Caco-2 (cell line): ENCODE measurements around the gene MIOS. TPM values are rescaled to one million over a fixed set of nuclear protein-coding genes. Genes with fewer than 3 reads are reported as not detected.

Experiments used
- BruUV-seq: library from RNA; stranded (reverse); fragments of 400-500 nt; replicated peaks from 2 replicates; lab custom pipeline; 2021; lab: Mats Ljungman, UMichigan
- CTCF ChIA-PET: fragments of 300-600 bp; sonication (Branson Sonifier 250); formaldehyde crosslinking; loops from one replicate; lab custom pipeline; 2022; ENCODE audit warnings: antibody characterized with exemption; lab: Charles Lee
- POLR2A ChIA-PET: fragments of 300-600 bp; sonication (Branson Sonifier 250); formaldehyde crosslinking; loops from one replicate; lab custom pipeline; 2022; ENCODE audit warnings: antibody characterized with exemption; lab: Charles Lee
- DNase-seq, 2 experiments: peaks; one replicate each; pipeline versions ENCODE4 v3.0.0 to v3.0.0-alpha.2; 2020 to 2022
- H3K27me3 ChIP-seq: replicated peaks from 2 replicates; pipeline ENCODE4 v1.6.0; 2011; ENCODE audit warnings: low read length; ENCODE audit not compliant: control insufficient read depth, insufficient read depth
- H3K36me3 ChIP-seq: 2 replicates; pipeline ENCODE4 v1.5.1; 2011; ENCODE audit warnings: low read length; ENCODE audit not compliant: control insufficient read depth, insufficient read depth
- H3K4me1 ChIP-seq: fragments of 250-450 bp; sonication (Bioruptor Pico); 2 replicates; pipeline ENCODE4 v1.5.1; 2020; ENCODE audit warnings: mild to moderate bottlenecking
- H3K4me3 ChIP-seq: 2 replicates; pipeline ENCODE4 v1.5.1; 2011; ENCODE audit warnings: low read depth, mild to moderate bottlenecking, control low read depth, low read length
- H3K9me3 ChIP-seq: fragments of 250-450 bp; sonication (Bioruptor Pico); 2 replicates; pipeline ENCODE4 v1.5.1; 2020; ENCODE audit warnings: mild to moderate bottlenecking, moderate library complexity
- H3K27ac Mint-ChIP-seq: one replicate; pipeline ENCODE4 v1.8.0; 2022; ENCODE audit warnings: mixed read lengths; ENCODE audit not compliant: unreplicated experiment
- H3K27me3 Mint-ChIP-seq: one replicate; pipeline ENCODE4 v1.8.0; 2022; ENCODE audit warnings: mixed read lengths; ENCODE audit not compliant: insufficient read depth, unreplicated experiment
- H3K36me3 Mint-ChIP-seq: one replicate; pipeline ENCODE4 v1.8.0; 2022; ENCODE audit warnings: mild to moderate bottlenecking, mixed read lengths; ENCODE audit not compliant: insufficient read depth, unreplicated experiment
- H3K4me1 Mint-ChIP-seq: one replicate; pipeline ENCODE4 v1.8.0; 2022; ENCODE audit warnings: low read depth, mixed read lengths; ENCODE audit not compliant: unreplicated experiment
- H3K4me3 Mint-ChIP-seq: one replicate; pipeline ENCODE4 v1.8.0; 2022; ENCODE audit warnings: mild to moderate bottlenecking, moderate library complexity, mixed read lengths; ENCODE audit not compliant: unreplicated experiment
- H3K9me3 Mint-ChIP-seq: one replicate; pipeline ENCODE4 v1.8.0; 2022; ENCODE audit warnings: mixed read lengths; ENCODE audit not compliant: unreplicated experiment
- intact Hi-C: fragments of 100-400 bp; cut with micrococcal nuclease; formaldehyde crosslinking; loops from one replicate; pipeline ENCODE4 v1.10.0; 2022; ENCODE audit not compliant: unreplicated experiment
- total RNA-seq: library from RNA; stranded (reverse); gene quantifications from 2 replicates; pipeline ENCODE4 v1.2.3, GENCODE V29; 2022
- TF ChIP-seq, protein P1 (sequence below), 2 experiments: fragments of 200-600 bp in 1 of 2; IDR thresholded peaks; 1 replicate in 1 of 2; 2 replicates in 1 of 2; pipeline versions ENCODE4 v1.5.1 to v1.8.0; 2011 to 2022; ENCODE audit warnings: antibody characterized with exemption in 1 of 2, control low read depth in 1 of 2, inconsistent platforms in 1 of 2, low read depth in 1 of 2, low read length in 1 of 2, mild to moderate bottlenecking in 1 of 2, moderate library complexity in 1 of 2; ENCODE audit not compliant: insufficient read depth in 1 of 2, severe bottlenecking in 1 of 2, unreplicated experiment in 1 of 2

The MIOS gene
- total RNA-seq, 1 experiment from 2014 or later: 37.3 TPM

GRCh38 chr7:7569615-7570014 lies 2.9 kb downstream of the MIOS start:
- Mint-ChIP-seq H3K4me3 (no peak overlapping the region), H3K9me3 (peaks cover 12% of the 10 kb centered on the region), H3K27ac (no peak overlapping the region), H3K27me3 (no peaks in the 10 kb centered on the region), H3K36me3 (peaks cover 14% of the 10 kb centered on the region), H3K4me1 (peaks cover 14% of the 10 kb centered on the region)
- Histone ChIP-seq H3K36me3 (0 out of 2 replicates have a peak, but pooled peaks cover 1% of the 10 kb centered on the region), H3K9me3 (no peaks in the 10 kb centered on the region), H3K4me3 (no peak overlapping the region), H3K4me1 (peaks cover 18% of the 10 kb centered on the region), H3K27me3 (no peaks in the 10 kb centered on the region)
- TF ChIP-seq, protein P1, sequence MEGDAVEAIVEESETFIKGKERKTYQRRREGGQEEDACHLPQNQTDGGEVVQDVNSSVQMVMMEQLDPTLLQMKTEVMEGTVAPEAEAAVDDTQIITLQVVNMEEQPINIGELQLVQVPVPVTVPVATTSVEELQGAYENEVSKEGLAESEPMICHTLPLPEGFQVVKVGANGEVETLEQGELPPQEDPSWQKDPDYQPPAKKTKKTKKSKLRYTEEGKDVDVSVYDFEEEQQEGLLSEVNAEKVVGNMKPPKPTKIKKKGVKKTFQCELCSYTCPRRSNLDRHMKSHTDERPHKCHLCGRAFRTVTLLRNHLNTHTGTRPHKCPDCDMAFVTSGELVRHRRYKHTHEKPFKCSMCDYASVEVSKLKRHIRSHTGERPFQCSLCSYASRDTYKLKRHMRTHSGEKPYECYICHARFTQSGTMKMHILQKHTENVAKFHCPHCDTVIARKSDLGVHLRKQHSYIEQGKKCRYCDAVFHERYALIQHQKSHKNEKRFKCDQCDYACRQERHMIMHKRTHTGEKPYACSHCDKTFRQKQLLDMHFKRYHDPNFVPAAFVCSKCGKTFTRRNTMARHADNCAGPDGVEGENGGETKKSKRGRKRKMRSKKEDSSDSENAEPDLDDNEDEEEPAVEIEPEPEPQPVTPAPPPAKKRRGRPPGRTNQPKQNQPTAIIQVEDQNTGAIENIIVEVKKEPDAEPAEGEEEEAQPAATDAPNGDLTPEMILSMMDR (IDR thresholded peaks at IDR 0.05; ENCODE audit: insufficient read depth in 1 of 2, low read depth in 1 of 2, low read length in 1 of 2, severe bottlenecking in 1 of 2, unreplicated experiment in 1 of 2): no peak
- no TSS peak for BruUV-seq
- intact Hi-C loops: loop anchor here (10.0 kb wide), 4 partner anchors 425 to 725 kb away; no protein-coding TSS in a partner anchor
- ChIA-PET CTCF (no interaction called here), POLR2A (no interaction called here)
- DNase-seq: no peak

DNA sequence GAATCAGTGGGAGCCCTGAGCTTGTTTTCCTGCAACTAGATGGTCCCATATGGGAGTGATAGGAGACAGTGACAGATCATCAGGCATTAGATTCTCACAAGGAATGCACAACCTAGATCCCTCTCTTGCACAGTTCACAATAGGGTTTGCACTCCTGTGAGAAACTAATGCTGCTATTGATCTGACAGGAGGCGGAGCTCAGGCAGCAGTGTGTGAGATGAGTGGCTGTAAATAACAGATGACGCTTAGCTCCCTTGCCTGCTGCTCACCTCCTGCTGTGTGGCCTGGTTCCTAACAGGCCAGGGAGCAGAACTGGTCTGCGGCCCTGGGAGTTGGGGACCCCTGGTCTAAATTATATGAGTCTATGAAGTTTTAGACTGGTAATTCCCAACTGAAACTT lies 3.9 kb downstream of the MIOS start:
- TF ChIP-seq, protein P1 (IDR thresholded peaks at IDR 0.05; ENCODE audit: insufficient read depth in 1 of 2, low read depth in 1 of 2, low read length in 1 of 2, severe bottlenecking in 1 of 2, unreplicated experiment in 1 of 2): no peak
- Mint-ChIP-seq H3K27ac (no peak overlapping the region), H3K4me3 (no peak overlapping the region), H3K4me1 (peaks cover 14% of the 10 kb centered on the region), H3K27me3 (no peaks in the 10 kb centered on the region), H3K9me3 (peaks cover 12% of the 10 kb centered on the region), H3K36me3 (peaks cover 14% of the 10 kb centered on the region)
- Histone ChIP-seq H3K36me3 (0 out of 2 replicates have a peak, but pooled peaks cover 1% of the 10 kb centered on the region), H3K27me3 (no peaks in the 10 kb centered on the region), H3K4me3 (no peak overlapping the region), H3K4me1 (peaks cover 8% of the 10 kb centered on the region), H3K9me3 (no peaks in the 10 kb centered on the region)
- intact Hi-C loops: no loop called here
- no TSS peak for BruUV-seq
- CTCF ChIA-PET: no interaction called here
- POLR2A ChIA-PET: no interaction called here
- DNase-seq: no peak

- no peaks in the 10 kb centered on the region for H3K4me1 ChIP-seq
- Mint-ChIP-seq H3K4me1 (peaks cover 9% of the 10 kb centered on the region), H3K4me3 (no peak overlapping the region), H3K9me3 (peaks cover 12% of the 10 kb centered on the region), H3K27me3 (no peaks in the 10 kb centered on the region), H3K36me3 (peaks cover 14% of the 10 kb centered on the region), H3K27ac (no peak overlapping the region)
- H3K4me3 ChIP-seq: no peak overlapping the region
- 0 out of 2 replicates have a peak, but pooled peaks cover 1% of the 10 kb centered on the region for H3K36me3 ChIP-seq
- H3K27me3 ChIP-seq: no peaks in the 10 kb centered on the region
- BruUV-seq: no TSS peak
- POLR2A ChIA-PET: no interaction called here
- TF ChIP-seq, protein P1 (IDR thresholded peaks at IDR 0.05; ENCODE audit: insufficient read depth in 1 of 2, low read depth in 1 of 2, low read length in 1 of 2, severe bottlenecking in 1 of 2, unreplicated experiment in 1 of 2): no peak
- CTCF ChIA-PET: no interaction called here
- DNase-seq: no peak
- intact Hi-C loops: no loop called here
- no peaks in the 10 kb centered on the region for H3K9me3 ChIP-seq
Measured at GRCh38 chr7:7573701-7574100, 7.0 kb downstream of the MIOS start.
